OCI-LY3 (cell line): ENCODE data around the gene LAMA3.

ENCODE experiments used
- H2AFZ ChIP-seq: fragments of 200-600, 300-600 bp; shearing (Covaris generic); 2 replicates; pipeline ENCODE4 v1.6.0; 2014; ENCODE audit warnings: antibody characterized with exemption, low read depth, low read length
- H3K27ac ChIP-seq: fragments of 200-600, 300-600 bp; sonication (generic); 2 replicates; pipeline ENCODE4 v1.5.1; 2014; ENCODE audit warnings: mild to moderate bottlenecking, low read length, moderate library complexity, mixed read lengths
- H3K27me3 ChIP-seq: fragments of 200-600, 300-600 bp; sonication (generic); 2 replicates; pipeline ENCODE4 v1.6.1; 2014; ENCODE audit warnings: low read depth, low read length, mixed read lengths
- H3K36me3 ChIP-seq: fragments of 200-600, 300-600 bp; sonication (generic); replicated peaks from 2 replicates; pipeline ENCODE3; 2014; ENCODE audit warnings: low read depth, low read length, mixed read lengths
- H3K4me1 ChIP-seq: fragments of 300-600, 200-600 bp; sonication (generic); 2 replicates; pipeline ENCODE4 v1.6.1; 2014; ENCODE audit warnings: low read length, mixed read lengths
- H3K4me2 ChIP-seq: fragments of 200-600, 300-600 bp; sonication (generic); 2 replicates; pipeline ENCODE4 v1.6.1; 2014; ENCODE audit warnings: low read length, mixed read lengths
- H3K4me3 ChIP-seq: fragments of 300-600, 200-600 bp; sonication (generic); 2 replicates; pipeline ENCODE4 v1.5.1; 2014; ENCODE audit warnings: antibody characterized with exemption, mild to moderate bottlenecking, low read length, moderate library complexity
- H3K79me2 ChIP-seq: fragments of 300-600, 200-600 bp; shearing (Covaris generic); 2 replicates; pipeline ENCODE4 v1.6.1; 2014; ENCODE audit warnings: mild to moderate bottlenecking, low read length, mixed read lengths
- H3K9ac ChIP-seq: fragments of 300-600, 200-600 bp; shearing (Covaris generic); 2 replicates; pipeline ENCODE4 v1.6.0; 2014; ENCODE audit warnings: mild to moderate bottlenecking, low read length, moderate library complexity
- H3K9me3 ChIP-seq: fragments of 200-600, 300-600 bp; shearing (Covaris generic); 2 replicates; pipeline ENCODE4 v1.6.1; 2014; ENCODE audit warnings: low read length, mixed read lengths; ENCODE audit not compliant: insufficient read depth
- H4K20me1 ChIP-seq: fragments of 200-600, 300-600 bp; sonication (generic); 2 replicates; pipeline ENCODE4 v1.6.1; 2016; ENCODE audit warnings: low read length, mixed read lengths; ENCODE audit not compliant: insufficient read depth
- CTCF ChIP-seq: fragments of 200-600, 300-600 bp; sonication (generic); IDR thresholded peaks from 2 replicates; pipeline ENCODE4 v1.5.1; 2014; ENCODE audit warnings: antibody characterized with exemption, low read length, low read depth
- EZH2phosphoT487 ChIP-seq: fragments of 200-600 bp; shearing (Covaris generic); IDR thresholded peaks from 2 replicates; pipeline ENCODE4 v1.6.1; 2018; ENCODE audit warnings: antibody characterized with exemption, mixed run types, low read depth

Gene LAMA3

GRCh38 chr18:23758281-23758680 lies 69.0 kb downstream of the LAMA3 start:
- Histone ChIP-seq H3K27me3 (no peaks in the 10 kb centered on the region), H3K4me3 (no peak overlapping the region), H3K4me1 (peaks cover 46% of the 10 kb centered on the region), H3K9me3 (0 out of 2 replicates have a peak, but pooled peaks cover 4% of the 10 kb centered on the region), H3K36me3 (peaks cover 16% of the 10 kb centered on the region), H3K27ac (peak overlapping the region; percentile 99; the same call in 1 of the 2 replicates), H3K79me2 (no peaks in the 10 kb centered on the region), H2AFZ (no peak overlapping the region), H4K20me1 (no peaks in the 10 kb centered on the region), H3K9ac (no peak overlapping the region), H3K4me2 (no peak overlapping the region)
- TF ChIP-seq CTCF (no peak), EZH2phosphoT487 (no peak)

DNA sequence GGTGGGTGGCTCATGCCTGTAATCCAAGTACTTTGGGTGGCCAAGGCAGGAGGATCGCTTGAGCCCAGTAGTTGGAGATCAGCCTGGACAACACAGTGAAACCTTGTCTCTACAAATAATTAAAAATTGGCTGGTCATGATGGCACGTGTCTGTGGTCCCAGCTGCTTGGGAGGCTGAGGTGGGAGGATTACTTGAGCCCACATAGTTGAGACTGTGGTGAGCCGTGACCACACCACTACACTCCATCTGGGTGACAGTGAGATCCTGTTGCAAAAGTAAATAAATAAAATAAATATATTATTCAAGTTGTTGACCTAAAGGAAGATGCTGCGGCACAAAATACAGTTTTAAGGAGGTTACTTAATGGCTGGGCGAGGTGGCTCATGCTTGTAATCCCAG lies 72.7 kb downstream of the LAMA3 start:
- Histone ChIP-seq H3K9me3 (no peaks in the 10 kb centered on the region), H3K4me3 (no peak overlapping the region), H3K79me2 (no peaks in the 10 kb centered on the region), H3K36me3 (peaks cover 9% of the 10 kb centered on the region), H3K27me3 (no peaks in the 10 kb centered on the region), H2AFZ (no peak overlapping the region), H3K4me2 (no peak overlapping the region), H3K4me1 (peaks cover 13% of the 10 kb centered on the region), H3K27ac (no peak overlapping the region), H4K20me1 (no peaks in the 10 kb centered on the region), H3K9ac (no peak overlapping the region)
- TF ChIP-seq EZH2phosphoT487, result no peak
- no peak for TF ChIP-seq CTCF

GRCh38 chr18:23763343-23763742 lies 74.1 kb downstream of the LAMA3 start:
- no peaks in the 10 kb centered on the region for H3K36me3 ChIP-seq
- no peaks in the 10 kb centered on the region; the same call in 1 of the 2 replicates for H3K9me3 ChIP-seq
- H3K27ac ChIP-seq, result no peak overlapping the region
- no peak overlapping the region for H3K9ac ChIP-seq
- H4K20me1 ChIP-seq, result no peaks in the 10 kb centered on the region
- no peaks in the 10 kb centered on the region for H3K27me3 ChIP-seq
- no peak overlapping the region for H2AFZ ChIP-seq
- no peak overlapping the region for H3K4me3 ChIP-seq
- H3K4me2 ChIP-seq, result no peak overlapping the region
- H3K4me1 ChIP-seq, result no peaks in the 10 kb centered on the region
- no peaks in the 10 kb centered on the region for H3K79me2 ChIP-seq
- TF ChIP-seq EZH2phosphoT487 (no peak), CTCF (no peak)

GRCh38 chr18:23765931-23766330 lies 76.7 kb downstream of the LAMA3 start:
- Histone ChIP-seq H2AFZ (no peak overlapping the region), H3K79me2 (no peaks in the 10 kb centered on the region), H4K20me1 (no peaks in the 10 kb centered on the region), H3K4me3 (no peak overlapping the region), H3K9ac (no peak overlapping the region), H3K36me3 (no peaks in the 10 kb centered on the region), H3K27ac (no peak overlapping the region), H3K4me2 (no peak overlapping the region), H3K4me1 (no peaks in the 10 kb centered on the region), H3K27me3 (no peaks in the 10 kb centered on the region), H3K9me3 (no peaks in the 10 kb centered on the region; the same call in 1 of the 2 replicates)
- TF ChIP-seq CTCF (no peak), EZH2phosphoT487 (no peak)
